ENCODE results near the gene RPRD1A.

The RPRD1A gene

DNA sequence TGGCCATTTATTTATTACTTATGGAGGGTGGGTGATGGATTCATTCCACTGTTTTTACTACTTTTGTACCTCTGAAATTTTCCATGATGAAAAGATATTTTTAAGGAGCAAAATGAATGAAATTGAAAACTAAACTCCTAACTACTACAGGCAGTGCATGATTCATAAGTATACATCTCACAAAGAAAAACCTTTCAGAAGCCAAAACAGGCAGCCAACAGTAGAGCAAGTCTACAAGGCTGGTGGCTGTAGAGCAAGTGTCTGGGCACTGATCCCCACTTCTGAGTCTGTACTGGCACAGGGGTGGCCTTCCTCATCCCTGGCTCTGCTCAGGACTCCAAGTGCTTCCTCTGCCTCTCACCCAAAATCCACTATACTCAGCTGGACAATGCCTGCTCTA, 103.0 kb downstream of the RPRD1A start:
- no peak for DNase-seq

DNA sequence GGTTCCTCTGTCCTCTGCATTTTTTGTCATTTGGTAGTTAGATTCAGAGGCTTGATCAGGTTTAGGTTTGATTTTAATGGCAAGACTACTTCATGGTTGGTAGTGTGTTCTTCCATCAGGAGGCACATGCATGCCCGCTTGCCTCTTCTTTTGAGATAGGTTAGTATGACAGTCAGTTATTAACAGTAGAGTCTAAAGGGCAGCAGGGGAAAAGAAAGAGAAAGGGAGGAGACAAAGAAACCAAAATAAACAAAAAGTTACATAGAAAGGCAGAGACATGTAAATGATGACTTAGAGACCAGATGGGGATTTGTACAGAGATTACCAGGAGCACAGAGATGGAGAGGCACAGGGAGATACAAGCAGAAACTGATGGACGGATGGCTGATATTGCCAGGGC, 105.0 kb downstream of the RPRD1A start:
- no peak for DNase-seq

DNA sequence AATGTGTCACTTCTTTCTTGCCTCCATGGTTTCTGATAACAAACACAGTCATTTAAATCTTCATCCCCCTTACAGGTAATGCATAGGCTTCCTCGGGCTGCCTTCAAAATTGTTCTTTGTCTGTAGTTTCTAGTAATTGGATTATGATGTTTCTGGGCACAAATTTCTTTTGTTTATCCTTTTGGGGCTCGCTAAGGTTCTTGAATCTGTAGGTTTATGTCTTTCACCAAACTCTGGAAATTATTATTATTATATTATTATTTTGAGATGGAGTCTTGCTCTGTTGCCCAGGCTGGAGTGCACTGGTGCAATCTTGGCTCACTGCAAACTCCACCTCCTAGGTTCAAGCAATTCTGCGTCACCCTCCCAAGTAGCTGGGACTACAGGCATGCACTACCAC, 111.1 kb downstream of the RPRD1A start:
- no peak for DNase-seq

DNA sequence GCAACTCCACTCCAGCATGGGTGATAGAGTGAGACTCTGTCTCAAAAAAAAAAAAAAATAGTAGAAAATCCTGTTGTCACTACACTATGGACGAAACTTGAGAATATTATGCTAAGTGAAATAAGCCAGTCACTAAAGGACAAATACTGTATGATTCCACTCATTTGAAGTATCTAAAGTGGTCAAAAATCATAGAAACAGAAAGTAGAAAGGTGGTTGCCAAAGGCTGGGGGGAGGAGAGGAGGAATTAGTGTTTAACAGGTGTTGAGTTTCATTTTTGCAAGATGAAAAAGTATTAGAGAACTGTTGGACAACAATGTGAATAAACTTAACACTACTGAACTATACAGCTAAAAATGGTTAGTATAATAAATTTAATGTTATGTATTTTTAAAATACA, 113.7 kb downstream of the RPRD1A start:
- no peak for DNase-seq

DNA sequence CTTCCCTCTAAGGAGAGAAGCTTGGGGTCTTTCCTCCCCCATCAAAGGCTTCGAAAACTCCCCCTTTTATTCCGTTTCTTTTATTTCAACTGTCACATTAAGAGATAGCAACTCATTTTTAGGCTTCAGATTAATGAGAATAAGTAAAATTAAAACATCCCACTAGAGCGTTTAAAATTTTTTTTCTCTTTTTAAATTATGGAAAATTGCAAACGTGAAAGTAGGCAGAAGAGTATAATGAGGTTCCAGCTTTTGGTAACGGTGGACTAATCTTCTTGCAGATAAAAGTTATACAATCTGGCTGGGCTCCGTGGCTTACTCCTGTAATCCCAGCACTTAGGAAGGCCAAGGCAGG, 116.8 kb downstream of the RPRD1A start:
- DNase-seq: no peak

DNA sequence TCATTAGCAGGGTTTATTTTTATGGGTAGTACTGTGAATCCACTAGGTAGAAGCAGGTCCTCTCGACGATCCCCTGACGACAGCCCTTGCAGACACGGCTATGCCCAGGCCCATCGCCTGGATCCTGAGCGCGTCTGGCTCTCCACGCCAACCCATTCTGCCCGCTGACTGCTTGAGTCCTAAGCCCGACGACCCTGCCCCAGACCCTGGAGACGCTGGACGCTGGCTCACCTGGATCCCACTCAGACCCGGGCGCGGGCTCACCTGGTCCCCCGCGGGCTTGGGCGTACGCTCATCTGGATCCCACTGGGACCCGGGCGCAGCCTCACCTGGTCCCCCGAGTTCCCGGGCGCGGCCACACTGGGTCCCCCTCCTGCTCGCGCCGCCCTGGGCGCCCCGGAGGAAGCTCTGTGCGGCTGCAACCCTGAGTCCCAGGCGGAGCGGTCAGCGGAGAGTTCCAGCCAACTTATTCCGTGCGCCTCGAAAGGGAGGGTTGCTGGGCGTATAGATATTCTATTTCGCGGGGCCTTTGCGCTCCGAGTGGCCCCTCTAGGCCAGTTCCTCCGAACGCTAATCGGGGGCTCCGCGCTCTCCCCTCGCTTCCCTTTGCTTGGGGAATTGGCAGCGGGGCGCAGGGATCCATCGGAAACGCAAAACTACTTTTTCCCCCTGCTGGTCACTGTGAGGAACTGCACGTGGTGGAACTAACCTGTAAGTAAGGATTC, 117.3 kb downstream of the RPRD1A start:
- peak; percentile 68 for DNase-seq

DNA sequence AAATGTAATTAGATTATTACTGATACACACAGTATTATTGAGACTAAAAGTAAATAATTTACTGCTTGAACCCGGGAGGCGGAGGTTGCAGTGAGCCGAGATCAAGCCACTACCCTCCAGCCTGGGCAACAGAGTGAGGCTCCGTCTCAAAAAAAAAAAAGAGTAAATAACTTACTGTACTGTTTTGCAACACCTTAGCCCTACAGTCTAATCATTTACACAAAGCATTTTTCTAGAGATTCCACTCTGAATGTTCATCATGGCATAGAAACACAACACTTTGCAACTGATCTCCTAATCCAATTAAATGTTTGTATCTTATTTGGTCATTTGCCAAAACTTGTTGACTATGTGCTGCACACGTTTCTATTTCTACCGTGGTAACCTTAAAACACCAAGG, 118.3 kb downstream of the RPRD1A start:
- no peak for DNase-seq

DNA sequence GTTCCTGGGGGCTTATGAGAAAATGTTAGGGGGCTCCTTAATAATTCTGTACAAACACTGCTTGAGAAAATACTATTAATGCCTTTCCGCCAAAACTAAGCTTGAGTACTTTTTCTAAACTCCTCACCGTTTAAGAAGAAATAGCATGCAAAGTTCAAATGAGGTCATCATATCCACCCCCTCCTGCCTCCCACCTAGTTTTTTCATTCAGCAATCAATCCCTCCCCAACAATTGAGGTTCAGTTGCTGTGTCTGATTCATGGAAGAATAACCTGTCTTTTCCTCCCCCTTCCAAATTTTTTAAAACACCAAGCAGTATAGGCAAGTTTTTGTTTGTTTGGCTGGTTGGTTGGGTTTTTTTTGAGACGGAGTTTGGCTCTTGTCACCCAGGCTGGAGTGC, 119.3 kb downstream of the RPRD1A start:
- DNase-seq: no peak

DNA sequence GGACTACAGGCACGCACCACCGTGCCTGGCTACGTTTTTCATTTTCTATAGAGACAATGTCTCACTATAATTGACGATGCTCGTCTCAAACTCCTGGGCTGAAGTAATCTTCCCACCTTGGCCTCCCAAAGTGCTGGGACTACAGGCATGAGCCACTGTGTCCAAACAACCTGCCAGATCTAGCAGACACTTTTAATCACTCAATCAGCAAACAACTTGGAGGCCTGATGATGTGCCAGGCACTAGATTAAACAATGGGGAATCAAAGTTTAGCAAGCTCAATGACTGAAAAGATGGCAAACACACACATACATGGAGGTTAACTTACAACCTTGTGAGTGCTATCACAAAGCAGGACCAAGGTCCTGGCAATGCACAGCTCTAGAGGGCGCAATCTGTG, 124.7 kb downstream of the RPRD1A start:
- DNase-seq: no peak

DNA sequence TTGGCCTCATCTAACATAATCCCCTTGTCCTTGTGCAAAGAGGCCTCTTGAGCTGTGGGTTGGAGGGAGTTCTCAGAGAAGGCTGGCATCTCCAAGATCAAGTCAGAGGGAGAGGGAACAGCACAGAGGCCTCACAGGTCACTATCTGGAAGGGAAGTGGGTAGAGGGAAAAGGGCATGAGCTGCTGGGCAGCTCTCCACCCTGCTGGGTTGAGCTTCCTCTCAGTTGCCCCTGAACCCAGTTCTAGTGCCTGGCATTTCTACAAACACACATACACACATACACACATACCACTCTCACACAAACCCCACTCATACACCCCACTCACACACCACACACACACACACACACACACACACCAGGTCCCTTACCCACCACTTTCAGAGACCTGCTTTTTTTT, 125.2 kb downstream of the RPRD1A start:
- no peak for DNase-seq

DNA sequence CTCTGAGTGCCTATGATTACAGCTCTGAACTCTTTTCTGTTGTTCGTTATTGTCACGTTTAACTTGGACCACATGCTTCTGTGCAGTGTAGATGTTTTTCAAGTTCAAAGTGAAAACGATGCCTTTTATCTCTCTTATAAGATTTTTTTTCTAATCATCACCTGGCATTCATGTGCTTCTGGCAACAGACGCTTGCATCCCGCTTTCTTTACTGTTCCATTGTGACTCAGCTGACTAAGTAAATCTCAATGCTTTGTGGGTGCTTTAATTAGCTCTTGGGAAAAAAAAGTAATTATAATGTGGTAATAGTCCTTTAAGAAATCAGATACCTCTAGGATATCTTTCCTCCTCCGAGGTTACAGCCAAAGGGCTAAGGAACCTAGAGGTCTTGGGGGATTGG, 126.1 kb downstream of the RPRD1A start:
- DNase-seq: no peak
